Stimulated activated CD4-positive, alpha-beta T cell treated with anti-CD3 and anti-CD28 coated beads, Interleukin-4, amount 100 ng/mL, for 4 hours (primary cell): ENCODE results near the gene INPP5D.
"Not testable (repeated sequence)": the region's sequence is repeated elsewhere in the genome, so short reads cannot be mapped to it uniquely, and the experiment has no call there.

Source experiments
- DNase-seq, 2 experiments: peaks; one replicate each; pipeline ENCODE4 v3.0.0-alpha.2; 2020

The INPP5D gene

GRCh38 chr2:233119806-233120205 is 59.7 kb downstream of the INPP5D start:
- DNase-seq, result no peak

GRCh38 chr2:233120459-233120858 is 60.3 kb downstream of the INPP5D start:
- no peak for DNase-seq

- DNase-seq, result no peak
Observed at GRCh38 chr2:233121856-233122255, 61.7 kb downstream of the INPP5D start.

- DNase-seq, result no peak
Observed at GRCh38 chr2:233122541-233122940, 62.4 kb downstream of the INPP5D start.

GRCh38 chr2:233123576-233123975 is 63.4 kb downstream of the INPP5D start:
- DNase-seq, result not testable (repeated sequence)

- DNase-seq, result no peak
Observed at GRCh38 chr2:233124421-233125080, 64.4 kb downstream of the INPP5D start.

DNA sequence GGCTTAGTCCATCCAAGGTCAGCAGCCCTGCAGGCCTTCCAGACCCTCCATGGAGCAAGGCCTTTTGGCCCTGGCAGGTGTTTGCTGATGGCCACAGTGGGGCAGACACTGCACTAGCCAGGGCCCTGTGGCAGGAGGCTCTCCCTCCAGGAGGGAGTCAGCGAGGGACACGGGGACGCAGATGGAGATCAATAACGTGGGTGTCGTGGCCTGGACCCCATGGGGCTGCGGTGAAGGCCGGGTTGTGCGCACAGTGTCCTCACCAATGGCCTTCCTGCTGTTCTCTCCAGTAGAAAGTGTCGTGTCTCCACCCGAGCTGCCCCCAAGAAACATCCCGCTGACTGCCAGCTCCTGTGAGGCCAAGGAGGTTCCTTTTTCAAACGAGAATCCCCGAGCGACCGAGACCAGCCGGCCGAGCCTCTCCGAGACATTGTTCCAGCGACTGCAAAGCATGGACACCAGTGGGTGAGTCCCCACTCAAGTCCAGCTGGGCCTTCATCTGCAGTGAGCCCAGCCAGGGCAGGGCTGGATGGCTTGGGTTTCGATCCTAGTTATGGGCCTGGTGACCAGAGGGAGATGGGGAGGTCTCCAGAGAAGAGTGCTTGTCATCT is 65.4 kb downstream of the INPP5D start:
- DNase-seq, result no peak

GRCh38 chr2:233129351-233129978 is 69.3 kb downstream of the INPP5D start:
- DNase-seq, result no peak

GRCh38 chr2:233130024-233130423 is 69.9 kb downstream of the INPP5D start:
- DNase-seq, result no peak

DNA sequence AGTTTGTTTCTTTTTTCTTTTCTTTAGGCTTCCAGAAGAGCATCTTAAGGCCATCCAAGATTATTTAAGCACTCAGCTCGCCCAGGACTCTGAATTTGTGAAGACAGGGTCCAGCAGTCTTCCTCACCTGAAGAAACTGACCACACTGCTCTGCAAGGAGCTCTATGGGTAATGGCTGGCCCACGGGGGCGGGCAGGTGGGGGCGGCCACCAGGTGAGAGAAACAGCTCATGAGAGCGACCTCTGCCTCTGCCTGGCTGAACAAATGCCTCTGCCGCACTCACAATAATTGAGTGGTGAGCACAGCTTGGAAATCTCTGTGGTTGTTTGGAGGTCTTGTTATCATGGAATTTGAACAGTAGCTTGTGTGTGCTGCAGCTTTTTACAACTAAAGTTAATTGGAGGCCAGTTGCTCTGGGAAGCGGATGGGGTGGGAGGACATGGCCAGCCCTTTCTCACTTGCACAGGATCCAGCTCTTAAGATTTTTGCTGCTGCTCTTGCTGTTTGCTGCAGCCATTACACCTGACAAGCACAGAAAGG is 70.4 kb downstream of the INPP5D start:
- DNase-seq, result no peak

DNA sequence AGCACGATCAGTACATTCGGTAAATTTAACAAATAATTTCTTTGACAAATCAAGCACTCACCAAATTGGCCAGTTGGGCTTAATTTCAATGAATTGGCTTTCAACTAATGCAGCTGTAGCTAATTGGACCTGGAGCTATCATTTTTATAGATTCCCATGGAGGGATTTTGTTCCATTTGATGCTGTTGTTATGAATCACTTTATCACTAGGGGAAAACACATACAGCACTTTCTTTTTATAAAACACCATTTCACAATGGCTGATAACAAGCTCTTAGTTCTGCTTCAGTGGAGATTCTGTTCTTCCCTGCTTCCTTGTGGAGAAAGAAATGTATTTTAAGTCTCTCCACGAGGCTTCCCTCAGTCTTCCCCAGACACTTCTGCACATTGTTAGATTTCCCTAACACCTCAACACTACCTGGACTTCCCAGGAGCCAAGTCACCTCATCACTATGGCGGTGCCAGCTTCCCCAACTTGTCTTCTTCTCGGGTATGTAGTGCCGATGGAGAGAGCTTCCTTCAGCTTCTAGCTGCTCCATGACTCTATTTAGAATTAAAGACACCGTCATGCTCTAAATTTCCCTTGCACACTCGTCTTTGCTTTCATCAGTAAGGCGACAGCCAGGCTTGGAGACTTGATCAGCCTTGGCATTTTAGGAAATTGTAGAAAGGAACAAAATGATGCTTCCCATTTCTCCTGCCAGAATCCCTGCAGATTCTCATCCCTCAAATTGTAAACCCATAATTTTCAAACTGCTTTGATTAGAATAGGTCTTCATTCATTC is 72.0 kb downstream of the INPP5D start:
- no peak for DNase-seq

DNA sequence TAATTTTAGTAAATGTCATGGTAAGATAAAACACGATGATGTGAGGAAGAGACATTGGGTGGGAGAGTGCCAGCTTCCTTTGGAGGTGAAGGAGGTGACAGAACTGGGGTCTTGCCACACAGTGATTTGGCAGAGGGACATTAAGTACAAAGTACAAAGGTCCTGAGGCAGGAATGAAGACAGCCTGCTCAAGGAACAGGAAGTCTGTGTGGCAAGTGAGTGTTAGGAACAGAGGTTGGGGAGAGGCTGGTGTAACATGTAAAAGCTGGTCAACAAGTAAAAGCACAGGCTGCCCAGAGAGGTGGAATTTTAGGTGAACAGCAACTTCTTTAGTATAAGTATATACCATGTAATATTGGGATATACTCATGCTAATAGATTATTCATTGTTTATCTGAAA is 73.1 kb downstream of the INPP5D start:
- no peak for DNase-seq

GRCh38 chr2:233135421-233135820 is 75.3 kb downstream of the INPP5D start:
- no peak for DNase-seq

GRCh38 chr2:233137040-233137439 is 76.9 kb downstream of the INPP5D start:
- DNase-seq, result no peak

- no peak for DNase-seq
Observed at GRCh38 chr2:233140077-233140585, 80.0 kb downstream of the INPP5D start.

GRCh38 chr2:233140978-233141377 is 80.8 kb downstream of the INPP5D start:
- no peak for DNase-seq

DNA sequence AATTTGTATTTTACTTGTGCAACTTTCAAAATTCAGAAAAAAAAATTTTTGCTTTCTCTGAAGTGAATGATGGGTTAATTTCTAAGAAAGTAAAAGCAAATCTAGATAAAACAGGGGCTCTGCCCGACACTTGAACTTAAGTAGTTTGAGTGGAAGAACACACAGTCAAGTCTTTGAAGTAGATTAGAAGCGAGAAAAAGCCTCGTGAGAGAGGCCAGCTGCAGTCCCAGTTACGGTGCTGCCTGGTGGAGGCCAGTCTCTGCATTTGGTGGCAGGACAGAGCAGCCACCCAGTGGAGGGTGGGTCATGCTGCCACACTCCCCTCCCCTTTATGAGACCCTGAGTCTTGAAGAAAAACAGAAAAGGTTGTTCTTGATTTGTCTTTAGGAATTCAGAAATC is 81.8 kb downstream of the INPP5D start:
- DNase-seq, result no peak

DNA sequence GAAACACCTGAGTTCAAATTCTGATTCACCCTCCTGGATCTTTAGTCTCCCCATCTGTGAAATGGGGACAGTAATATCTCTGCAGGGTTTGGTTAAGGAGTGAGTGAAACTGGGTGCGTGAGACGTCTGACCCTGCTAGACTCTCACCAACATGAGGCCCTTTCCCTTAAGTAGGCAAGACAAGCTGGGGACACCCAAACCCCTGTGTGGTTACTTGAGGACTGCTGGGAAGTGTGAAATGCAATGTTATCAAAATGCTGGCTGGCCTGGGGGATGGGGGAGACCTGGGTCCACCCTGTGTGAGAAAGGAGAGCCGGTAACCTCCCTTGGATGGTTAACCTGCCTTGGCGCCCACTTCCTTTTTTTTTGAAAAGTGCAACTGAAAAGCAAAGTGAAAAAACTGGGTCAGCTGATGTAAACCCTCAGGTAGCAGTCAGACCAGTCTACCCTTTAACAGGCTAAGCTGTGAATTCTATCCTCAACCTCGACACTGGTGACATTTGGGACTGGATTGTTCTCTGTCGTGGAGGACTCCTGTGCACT is 82.3 kb downstream of the INPP5D start:
- no peak for DNase-seq

- DNase-seq, result no peak
Observed at GRCh38 chr2:233143700-233144331, 83.7 kb downstream of the INPP5D start.

- DNase-seq, result no peak
Observed at GRCh38 chr2:233145726-233146125, 85.6 kb downstream of the INPP5D start.

GRCh38 chr2:233146194-233146593 is 86.1 kb downstream of the INPP5D start:
- no peak for DNase-seq

DNA sequence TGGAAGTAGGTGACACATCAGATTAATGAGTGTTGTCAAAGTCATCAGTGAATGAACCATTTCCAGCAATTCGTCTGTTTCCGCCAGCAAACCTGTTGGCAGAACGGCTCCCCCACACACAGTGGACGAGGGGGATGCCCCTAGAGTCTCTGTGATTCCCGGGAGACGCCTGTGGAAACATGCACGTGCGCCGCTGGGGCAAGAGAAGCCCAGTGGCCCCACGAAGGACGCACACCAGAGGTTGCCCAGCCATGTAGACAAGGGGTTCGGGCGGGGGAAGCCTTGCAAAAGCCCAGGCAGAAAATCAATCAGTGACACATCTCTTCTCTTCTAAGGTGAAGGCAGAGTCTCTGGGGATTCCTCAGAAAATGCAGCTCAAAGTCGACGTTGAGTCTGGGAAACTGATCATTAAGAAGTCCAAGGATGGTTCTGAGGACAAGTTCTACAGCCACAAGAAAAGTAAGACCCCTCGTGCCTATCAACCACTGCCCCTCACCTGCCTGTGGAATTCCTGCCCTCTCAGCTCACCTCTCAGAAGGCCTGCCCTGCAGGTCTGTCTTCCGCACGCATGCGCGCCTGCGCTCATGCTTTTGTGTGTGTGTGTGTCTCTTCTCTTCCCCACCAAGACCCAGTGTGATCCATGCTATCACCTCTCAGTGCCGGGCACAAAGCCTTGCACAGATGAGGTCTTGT is 87.1 kb downstream of the INPP5D start:
- DNase-seq, result no peak
